Right lobe of liver (tissue), 6 donors: ENCODE data around the gene RIC8A. TPM values are rescaled to one million over a fixed set of nuclear protein-coding genes. Genes with fewer than 3 reads are reported as not detected.
A peak's percentile ranks its signal among the peaks of the same experiment; 100 is the strongest.

Experiments
- ATAC-seq, 4 donors: fragments of 200-7000 bp; cut with Tn5 transposase; one replicate each; pipeline ENCODE4 v1.9.1; 2020; ENCODE audit warnings: mild to moderate bottlenecking in 4 of 4, moderate library complexity in 4 of 4
- DNase-seq, 3 donors: peaks; one replicate each; pipeline ENCODE4 v3.0.0-alpha.2; 2020
- H3K27ac ChIP-seq, 3 donors: fragments of 200-600 bp; one replicate each; pipeline ENCODE4 v1.8.0; 2022
- H3K27me3 ChIP-seq, 2 donors: fragments of 200-600 bp; one replicate each; pipeline ENCODE4 v1.8.0; 2022
- H3K36me3 ChIP-seq, 4 donors: fragments of 200-600 bp; sonication (generic) in 1 of 4; one replicate each; pipeline versions ENCODE4 v1.5.1 to v1.8.0; 2017 to 2022; ENCODE audit warnings: control low read depth in 1 of 4
- H3K4me1 ChIP-seq, 4 donors: fragments of 200-600 bp; sonication (generic) in 1 of 4; one replicate each; pipeline versions ENCODE4 v1.5.1 to v1.8.0; 2017 to 2022; ENCODE audit warnings: control low read depth in 1 of 4
- H3K4me3 ChIP-seq, 3 donors: fragments of 200-600 bp; one replicate each; pipeline ENCODE4 v1.8.0; 2022
- H3K9me3 ChIP-seq, 4 donors: fragments of 200-600 bp; sonication (generic) in 1 of 4; one replicate each; pipeline versions ENCODE4 v1.5.1 to v1.8.0; 2017 to 2022; ENCODE audit warnings: control low read depth in 1 of 4
- CTCF ChIP-seq, 4 donors: fragments of 200-600 bp in 3 of 4; fragments of 450-650 bp in 1 of 4; IDR thresholded peaks; one replicate each; pipeline versions ENCODE4 v1.5.1 to v1.8.0; 2016 to 2022; ENCODE audit warnings: antibody characterized with exemption in 4 of 4, mild to moderate bottlenecking in 2 of 4
- POLR2A ChIP-seq: fragments of 450-650 bp; IDR thresholded peaks from one replicate; pipeline ENCODE4 v1.6.1; 2017; ENCODE audit warnings: antibody characterized with exemption, mild to moderate bottlenecking
- WGBS: methylation state at CpG from one replicate; pipeline ENCODE4 v1.1.6; 2018; ENCODE audit warnings: low coverage, low lambda C conversion rate; ENCODE audit not compliant: insufficient coverage; ENCODE audit errors: missing lambda C conversion rate; 5-methylcytosine and 5-hydroxymethylcytosine counted together
- intact Hi-C, 2 donors: fragments of 100-400 bp; cut with DNase I; formaldehyde crosslinking; loops; one replicate each; pipeline versions ENCODE4 v1.11.2 to v1.14.1; 2022
- total RNA-seq, 6 experiments: library from RNA; depleted of rRNA in 2 of 6; stranded (reverse); fragments of >200 nt in 2 of 6; fragmentation: NEBNext Ultra II Directional in 3 of 6; extraction: Animal tissue kit (Norgen Biotek cat#: 25700) in 3 of 6; gene quantifications; one replicate each; pipeline versions ENCODE4 v1.1.0 to v1.2.4, GENCODE V29; 2016 to 2023
- donor health status: DM: no; HTN: yes; CAD: no.
- donor health status: DM: no; HTN: no; CAD: no.
- donor health status: DM: no; HTN: no; CAD: no.
- donor health status: DM: no; HTN: yes; CAD: no.
- donor health status: DM: no; HTN: yes; CAD: no.

Gene RIC8A
- total RNA-seq, 6 experiments from 2014 or later, result 29.7 to 54.0 (median 32.4) TPM

- TF ChIP-seq CTCF (IDR thresholded peaks at IDR 0.05) (no peak), POLR2A (no peak)
- ATAC-seq (no peak), DNase-seq (peak in 1 of 3 donors; percentile 42)
- intact Hi-C loops, result loop anchor here in 1 of 2 donors (5.0 kb wide), 1 partner anchor 147 kb away; no protein-coding TSS in a partner anchor
- Histone ChIP-seq H3K4me3 (no peak overlapping the region), H3K4me1 (peaks cover 0 to 22% (median 12%) of the 10 kb centered on the region in 4 donors), H3K27ac (no peak overlapping the region), H3K27me3 (no peaks in the 10 kb centered on the region), H3K9me3 (no peaks in the 10 kb centered on the region), H3K36me3 (peaks cover 0 to 63% (median 17%) of the 10 kb centered on the region in 4 donors)
- 60% methylated on average over 1 of the region's 9 CpGs for whole genome bisulfite sequencing
Measured at GRCh38 chr11:210122-210802, 2.8 kb downstream of the RIC8A start.

GRCh38 chr11:210803-211180 lies 3.3 kb downstream of the RIC8A start:
- DNase-seq (peak in 1 of 3 donors; percentile 38), ATAC-seq (no peak)
- Histone ChIP-seq H3K9me3 (no peaks in the 10 kb centered on the region), H3K4me3 (no peak overlapping the region), H3K36me3 (peaks cover 0 to 59% (median 15%) of the 10 kb centered on the region in 4 donors), H3K4me1 (peaks cover 0 to 17% (median 9%) of the 10 kb centered on the region in 4 donors), H3K27me3 (no peaks in the 10 kb centered on the region), H3K27ac (no peak overlapping the region)
- WGBS, result no CpG with 5 or more reads among the region's 5 CpGs
- no peak for TF ChIP-seq POLR2A
- intact Hi-C loops, result loop anchor here in 1 of 2 donors (5.0 kb wide), 1 partner anchor 147 kb away; no protein-coding TSS in a partner anchor

DNA sequence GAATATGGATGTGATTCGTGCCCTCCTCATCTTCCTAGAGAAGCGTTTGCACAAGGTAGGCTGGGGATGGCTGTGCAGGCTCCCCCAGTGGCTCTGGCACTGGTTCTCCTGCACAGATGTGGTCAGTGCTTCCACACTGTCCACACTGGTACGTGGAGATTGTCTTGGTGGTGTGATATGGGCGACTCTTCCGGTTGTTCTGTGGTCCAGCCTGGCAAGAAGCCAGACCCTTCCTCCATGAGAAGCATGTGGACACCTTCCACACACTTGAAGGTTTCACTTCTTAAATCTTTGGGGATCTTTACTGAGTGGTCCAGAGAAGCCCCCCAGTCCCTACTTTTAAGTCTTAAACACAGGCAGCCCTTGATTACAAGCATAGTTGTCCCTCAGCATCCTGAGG lies 3.8 kb downstream of the RIC8A start:
- DNase-seq (peak in 1 of 3 donors; percentile 41), ATAC-seq (no peak)
- H3K27me3 ChIP-seq, result no peaks in the 10 kb centered on the region
- intact Hi-C loops, result loop anchor here in 1 of 2 donors (5.0 kb wide), 1 partner anchor 146 kb away; no protein-coding TSS in a partner anchor
- no peak overlapping the region for H3K27ac ChIP-seq
- no peaks in the 10 kb centered on the region for H3K9me3 ChIP-seq
- H3K4me1 ChIP-seq, result peaks cover 0 to 12% (median 6%) of the 10 kb centered on the region in 4 donors
- no peak for TF ChIP-seq POLR2A
- no peak for TF ChIP-seq CTCF (IDR thresholded peaks at IDR 0.05)
- peaks cover 0 to 58% (median 15%) of the 10 kb centered on the region in 4 donors for H3K36me3 ChIP-seq
- no CpG with 5 or more reads among the region's 5 CpGs for WGBS
- no peak overlapping the region for H3K4me3 ChIP-seq

- Histone ChIP-seq H3K27me3 (no peaks in the 10 kb centered on the region), H3K36me3 (peaks cover 0 to 58% (median 15%) of the 10 kb centered on the region in 4 donors), H3K4me1 (peaks cover 0 to 11% (median 6%) of the 10 kb centered on the region in 4 donors), H3K4me3 (no peak overlapping the region), H3K9me3 (no peaks in the 10 kb centered on the region), H3K27ac (no peak overlapping the region)
- intact Hi-C loops, result loop anchor here in 1 of 2 donors (5.0 kb wide), 1 partner anchor 146 kb away; no protein-coding TSS in a partner anchor
- 60% methylated on average over 3 of the region's 9 CpGs for WGBS
- ATAC-seq, result no peak
- DNase-seq, result peak in 1 of 3 donors; percentile 39
- no peak for TF ChIP-seq CTCF (IDR thresholded peaks at IDR 0.05)
Measured at GRCh38 chr11:211741-212140, 4.2 kb downstream of the RIC8A start.
